ENCODE data around the gene CBLN3. TPM values are rescaled to one million over a fixed set of nuclear protein-coding genes. Genes with fewer than 3 reads are reported as not detected.

CBLN3 gene
- total RNA-seq, 1 experiment from 2014 or later, result 2.0 TPM

DNA sequence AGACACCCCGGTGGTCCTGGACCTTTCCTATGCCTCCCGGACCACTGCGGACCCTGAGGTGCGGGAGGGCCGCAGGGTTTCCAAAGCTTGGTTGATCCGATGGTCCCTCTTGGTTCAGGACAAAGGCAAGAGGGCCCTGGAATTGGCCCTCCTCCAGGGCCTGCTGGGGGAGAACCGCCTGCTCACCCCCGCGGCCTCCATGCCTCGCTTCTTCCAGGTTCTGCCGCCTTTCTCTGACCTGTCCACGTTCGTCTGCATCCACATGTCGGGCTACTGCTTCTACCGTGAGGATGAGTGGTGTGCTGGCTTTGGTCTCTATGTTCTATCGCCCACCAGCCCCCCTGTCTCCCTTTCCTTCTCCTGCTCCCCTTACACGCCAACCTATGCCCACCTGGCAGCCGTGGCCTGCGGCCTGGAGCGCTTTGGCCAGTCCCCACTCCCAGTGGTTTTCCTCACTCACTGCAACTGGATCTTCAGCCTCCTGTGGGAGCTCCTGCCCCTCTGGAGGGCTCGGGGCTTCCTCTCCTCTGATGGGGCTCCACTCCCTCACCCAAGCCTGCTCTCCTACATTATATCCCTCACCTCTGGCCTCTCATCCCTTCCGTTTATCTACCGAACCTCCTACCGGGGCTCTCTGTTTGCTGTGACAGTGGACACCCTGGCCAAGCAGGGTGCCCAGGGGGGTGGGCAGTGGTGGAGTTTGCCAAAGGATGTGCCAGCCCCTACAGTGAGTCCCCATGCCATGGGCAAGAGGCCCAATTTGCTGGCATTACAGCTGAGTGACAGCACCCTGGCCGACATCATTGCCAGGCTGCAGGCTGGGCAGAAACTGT, 13.8 kb downstream of the CBLN3 start:
- Histone ChIP-seq H3K9me3 (ENCODE audit: control insufficient read depth in 1 of 2, insufficient read depth in 1 of 2, low read depth in 1 of 2, low read length in 2 of 2) (no peaks in the 10 kb centered on the region), H2AFZ (ENCODE audit: low read depth, low read length, poor library complexity, severe bottlenecking) (no peak overlapping the region), H3K4me2 (ENCODE audit: low read length) (no peak overlapping the region), H3K9me2 (ENCODE audit: insufficient read depth) (no peaks in the 10 kb centered on the region), H3K79me2 (ENCODE audit: insufficient read depth, low read length) (no peaks in the 10 kb centered on the region), H3K36me3 (ENCODE audit: control insufficient read depth in 1 of 2, insufficient read depth in 2 of 2, low read length in 2 of 2) (no peaks in the 10 kb centered on the region), H3K4me3 (replicated peaks in 1 of 2; ENCODE audit: low read depth in 1 of 2, low read length in 2 of 2) (no peak overlapping the region), H4K20me1 (ENCODE audit: insufficient read depth) (no peaks in the 10 kb centered on the region), H3K27ac (ENCODE audit: low read depth, low read length) (no peak overlapping the region), H3K4me1 (ENCODE audit: control insufficient read depth in 1 of 2, insufficient read depth in 2 of 2, low read length in 2 of 2) (no peaks in the 10 kb centered on the region), H3K9ac (ENCODE audit: low read length) (no peak overlapping the region), H3K27me3 (ENCODE audit: insufficient read depth, low read length) (no peaks in the 10 kb centered on the region)
- ChIA-PET CTCF (no interaction called here), RAD21 (ENCODE audit: low non-redundant PET in 1 of 2, low total read pairs in 2 of 2, uncharacterized antibody in 2 of 2, unreplicated experiment in 2 of 2) (no interaction called here), POLR2A (interaction anchor here (0.6 to 0.7 kb wide), 2 partner anchors 14 to 108 kb away, joined by 3 read pairs; partner anchors contain the start of gene KHNYN)
- no TSS peak for BruUV-seq (replicated peaks)
- intact Hi-C loops (cut with micrococcal nuclease), result no loop called here
- DNase-seq (ENCODE audit: low read depth, low spot score) (no peak), ATAC-seq (no peak)
- TF ChIP-seq POLR2AphosphoS5 (IDR thresholded peaks at IDR 0.05; ENCODE audit: low read depth, low read length), result no peak
- no peak for TF ChIP-seq EZH2 (IDR thresholded peaks at IDR 0.05)
- TF ChIP-seq, protein P1, sequence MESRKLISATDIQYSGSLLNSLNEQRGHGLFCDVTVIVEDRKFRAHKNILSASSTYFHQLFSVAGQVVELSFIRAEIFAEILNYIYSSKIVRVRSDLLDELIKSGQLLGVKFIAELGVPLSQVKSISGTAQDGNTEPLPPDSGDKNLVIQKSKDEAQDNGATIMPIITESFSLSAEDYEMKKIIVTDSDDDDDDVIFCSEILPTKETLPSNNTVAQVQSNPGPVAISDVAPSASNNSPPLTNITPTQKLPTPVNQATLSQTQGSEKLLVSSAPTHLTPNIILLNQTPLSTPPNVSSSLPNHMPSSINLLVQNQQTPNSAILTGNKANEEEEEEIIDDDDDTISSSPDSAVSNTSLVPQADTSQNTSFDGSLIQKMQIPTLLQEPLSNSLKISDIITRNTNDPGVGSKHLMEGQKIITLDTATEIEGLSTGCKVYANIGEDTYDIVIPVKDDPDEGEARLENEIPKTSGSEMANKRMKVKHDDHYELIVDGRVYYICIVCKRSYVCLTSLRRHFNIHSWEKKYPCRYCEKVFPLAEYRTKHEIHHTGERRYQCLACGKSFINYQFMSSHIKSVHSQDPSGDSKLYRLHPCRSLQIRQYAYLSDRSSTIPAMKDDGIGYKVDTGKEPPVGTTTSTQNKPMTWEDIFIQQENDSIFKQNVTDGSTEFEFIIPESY (IDR thresholded peaks at IDR 0.05; ENCODE audit: extremely low read depth, insufficient replicate concordance, low read length), result no peak
- TF ChIP-seq ELF1 (IDR thresholded peaks at IDR 0.05; ENCODE audit: borderline replicate concordance, low read depth), result no peak
- TF ChIP-seq SRF (IDR thresholded peaks at IDR 0.05; ENCODE audit: low read depth), result no peak
- TF ChIP-seq FOSL1 (IDR thresholded peaks at IDR 0.05; ENCODE audit: low read depth), result no peak
- no peak for TF ChIP-seq SP1 (IDR thresholded peaks at IDR 0.05; ENCODE audit: low read depth)
